HEK293 (cell line): ENCODE measurements around the gene KLC1.

Source experiments
- CTCF ChIP-seq: fragments of 450-650 bp; formaldehyde crosslinking; IDR thresholded peaks from 2 replicates; pipeline ENCODE4 v1.5.1; 2016; ENCODE audit warnings: missing biosample characterization, missing genetic modification characterization
- KLF8 ChIP-seq: fragments of 450-650 bp; formaldehyde crosslinking; IDR thresholded peaks from 2 replicates; pipeline ENCODE4 v1.5.1; 2016; ENCODE audit warnings: missing biosample characterization, missing genetic modification characterization
- OVOL3 ChIP-seq: fragments of 450-650 bp; formaldehyde crosslinking; IDR thresholded peaks from 2 replicates; pipeline ENCODE4 v1.5.1; 2016; ENCODE audit warnings: missing biosample characterization, missing genetic modification characterization
- SCRT1 ChIP-seq: fragments of 450-650 bp; formaldehyde crosslinking; IDR thresholded peaks from 2 replicates; pipeline ENCODE4 v1.5.1; 2016; ENCODE audit warnings: missing biosample characterization, missing genetic modification characterization, borderline replicate concordance
- TCF7L2 ChIP-seq: IDR thresholded peaks from 2 replicates; pipeline ENCODE4 v1.6.1; 2011; ENCODE audit warnings: low read depth, mild to moderate bottlenecking, inconsistent platforms, low read length, moderate library complexity, borderline replicate concordance
- TSHZ1 ChIP-seq: fragments of 450-650 bp; formaldehyde crosslinking; IDR thresholded peaks from 2 replicates; pipeline ENCODE4 v1.5.1; 2016; ENCODE audit warnings: missing biosample characterization, missing genetic modification characterization, borderline replicate concordance
- ZBTB8A ChIP-seq: fragments of 450-650 bp; formaldehyde crosslinking; IDR thresholded peaks from 2 replicates; pipeline ENCODE4 v1.5.1; 2016; ENCODE audit warnings: missing biosample characterization, missing genetic modification characterization
- ZNF324 ChIP-seq: fragments of 450-650 bp; formaldehyde crosslinking; IDR thresholded peaks from 2 replicates; pipeline ENCODE4 v1.5.1; 2016; ENCODE audit warnings: missing biosample characterization, missing genetic modification characterization
- ZNF335 ChIP-seq: fragments of 450-650 bp; formaldehyde crosslinking; conservative IDR thresholded peaks from 2 replicates; pipeline ENCODE4 v1.5.1; 2016; ENCODE audit warnings: missing biosample characterization, missing genetic modification characterization
- ZNF423 ChIP-seq: fragments of 450-650 bp; formaldehyde crosslinking; IDR thresholded peaks from 2 replicates; pipeline ENCODE4 v1.5.1; 2016; ENCODE audit warnings: missing biosample characterization, missing genetic modification characterization
- ZNF830 ChIP-seq: fragments of 450-650 bp; IDR thresholded peaks from 2 replicates; pipeline ENCODE4 v1.5.0; 2018; ENCODE audit warnings: missing biosample characterization, missing genetic modification characterization, low read depth, mild to moderate bottlenecking, moderate library complexity

- no peak for TF ChIP-seq SCRT1 (tag by site-specific recombination)
- no peak for TF ChIP-seq OVOL3
- TF ChIP-seq CTCF (tag by site-specific recombination) = no peak
- TF ChIP-seq KLF8 (tag by site-specific recombination) = no peak
- TF ChIP-seq ZBTB8A = no peak
- no peak for TF ChIP-seq TSHZ1 (tag by site-specific recombination)
- no peak for TF ChIP-seq ZNF423 (tag by site-specific recombination)
- no peak for TF ChIP-seq TCF7L2
- no peak for TF ChIP-seq ZNF830
- no peak for TF ChIP-seq ZNF335 (tag by site-specific recombination)
- no peak for TF ChIP-seq ZNF324 (tag by site-specific recombination)
Observed at GRCh38 chr14:103696070-103696402, 67.0 kb downstream of the KLC1 start.
